GM12875 (cell line): ENCODE results near the gene WDR26.

Source experiments
- H3K4me3 ChIP-seq: one replicate; pipeline ENCODE4 v1.5.1; 2011; ENCODE audit warnings: low read depth, low read length, control low read depth
- TF ChIP-seq, protein P1 (sequence below): IDR thresholded peaks from 2 replicates; pipeline ENCODE4 v1.5.1; 2011; ENCODE audit warnings: low read depth, mild to moderate bottlenecking, control low read depth, inconsistent platforms, low read length, moderate library complexity, borderline replicate concordance; ENCODE audit not compliant: insufficient read depth

WDR26 gene

GRCh38 chr1:224378855-224379631 lies 55.6 kb downstream of the WDR26 start:
- TF ChIP-seq, protein P1, sequence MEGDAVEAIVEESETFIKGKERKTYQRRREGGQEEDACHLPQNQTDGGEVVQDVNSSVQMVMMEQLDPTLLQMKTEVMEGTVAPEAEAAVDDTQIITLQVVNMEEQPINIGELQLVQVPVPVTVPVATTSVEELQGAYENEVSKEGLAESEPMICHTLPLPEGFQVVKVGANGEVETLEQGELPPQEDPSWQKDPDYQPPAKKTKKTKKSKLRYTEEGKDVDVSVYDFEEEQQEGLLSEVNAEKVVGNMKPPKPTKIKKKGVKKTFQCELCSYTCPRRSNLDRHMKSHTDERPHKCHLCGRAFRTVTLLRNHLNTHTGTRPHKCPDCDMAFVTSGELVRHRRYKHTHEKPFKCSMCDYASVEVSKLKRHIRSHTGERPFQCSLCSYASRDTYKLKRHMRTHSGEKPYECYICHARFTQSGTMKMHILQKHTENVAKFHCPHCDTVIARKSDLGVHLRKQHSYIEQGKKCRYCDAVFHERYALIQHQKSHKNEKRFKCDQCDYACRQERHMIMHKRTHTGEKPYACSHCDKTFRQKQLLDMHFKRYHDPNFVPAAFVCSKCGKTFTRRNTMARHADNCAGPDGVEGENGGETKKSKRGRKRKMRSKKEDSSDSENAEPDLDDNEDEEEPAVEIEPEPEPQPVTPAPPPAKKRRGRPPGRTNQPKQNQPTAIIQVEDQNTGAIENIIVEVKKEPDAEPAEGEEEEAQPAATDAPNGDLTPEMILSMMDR: no peak
- H3K4me3 ChIP-seq: no peak overlapping the region

GRCh38 chr1:224377676-224378006 lies 57.0 kb downstream of the WDR26 start:
- H3K4me3 ChIP-seq: no peak overlapping the region
- TF ChIP-seq, protein P1: no peak

DNA sequence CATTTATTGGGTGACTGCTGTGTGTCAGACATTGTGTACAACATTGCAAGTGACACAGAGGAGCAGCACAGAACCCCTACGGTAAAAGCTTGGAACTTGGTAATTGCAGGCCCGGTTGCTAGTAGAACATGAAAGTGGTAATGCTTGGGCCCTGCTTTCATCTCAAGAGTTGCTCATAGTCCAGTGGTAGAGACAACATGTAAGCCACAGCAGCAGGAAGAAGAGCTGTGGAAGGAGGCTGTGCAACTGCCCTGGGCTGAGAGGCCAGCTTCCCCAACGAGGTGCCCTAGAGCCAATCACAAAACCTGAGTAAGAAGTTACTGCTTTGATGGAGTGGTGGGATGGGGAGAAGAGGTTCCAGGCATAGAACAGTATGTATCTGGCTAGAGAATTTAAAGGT lies 59.5 kb downstream of the WDR26 start:
- TF ChIP-seq, protein P1: no peak
- no peak overlapping the region for H3K4me3 ChIP-seq

DNA sequence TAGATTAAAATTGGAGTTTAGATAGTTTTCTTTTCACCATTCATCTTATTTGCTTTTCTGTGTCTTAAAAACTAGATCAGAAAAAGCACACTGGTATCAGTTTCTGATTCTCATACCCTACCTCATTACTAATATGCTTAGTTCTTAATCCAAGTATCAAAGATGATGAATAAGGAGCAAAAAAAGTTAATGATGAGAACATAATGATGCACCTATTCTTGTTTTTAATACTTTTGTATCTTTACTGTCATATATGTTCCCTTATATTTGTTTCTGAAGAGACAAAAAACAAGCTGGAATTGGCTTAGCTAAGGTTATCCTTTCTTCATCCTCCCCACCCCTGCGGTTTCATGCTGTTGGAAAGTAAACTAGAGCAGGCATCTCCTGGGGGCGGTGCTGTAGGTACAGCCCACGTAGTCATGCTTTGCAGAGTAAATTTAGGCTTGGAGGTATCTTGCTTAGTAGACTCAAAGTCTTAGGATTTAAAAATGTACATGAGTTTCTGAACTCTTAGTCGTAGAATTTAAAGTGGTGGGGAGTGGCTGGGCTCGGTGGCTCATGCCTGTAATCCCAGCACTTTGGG lies 61.5 kb downstream of the WDR26 start:
- no peak overlapping the region for H3K4me3 ChIP-seq
- TF ChIP-seq, protein P1: no peak

GRCh38 chr1:224368409-224368808 lies 66.2 kb downstream of the WDR26 start:
- no peak overlapping the region for H3K4me3 ChIP-seq
- TF ChIP-seq, protein P1: no peak

- TF ChIP-seq, protein P1: no peak
Measured at GRCh38 chr1:224359207-224359606, 75.4 kb downstream of the WDR26 start.

DNA sequence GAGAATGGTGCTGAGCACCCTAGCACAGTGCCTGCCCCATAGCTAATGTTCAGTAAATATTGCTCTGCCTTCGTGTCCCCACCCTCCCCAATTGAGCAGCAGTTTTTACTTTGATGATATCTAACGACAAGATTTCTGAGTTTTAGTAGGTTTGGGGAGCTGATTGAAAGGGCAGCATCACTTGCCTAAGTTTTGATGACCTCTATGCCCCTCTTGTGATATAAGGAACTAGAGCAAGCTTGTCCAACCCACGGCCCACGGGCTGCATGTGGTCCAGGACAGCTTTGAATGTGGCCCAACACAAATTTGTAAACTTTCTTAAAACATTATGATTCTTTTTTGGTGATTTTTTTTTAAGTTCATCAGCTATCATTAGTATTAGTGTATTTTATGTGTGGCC lies 76.4 kb downstream of the WDR26 start:
- TF ChIP-seq, protein P1: no peak
- no peak overlapping the region for H3K4me3 ChIP-seq

More at GRCh38 chr1:224359207-224359606, 75.4 kb downstream of the WDR26 start:
- H3K4me3 ChIP-seq: no peak overlapping the region
